GM23338 (cell line): ENCODE results near the gene SHKBP1. TPM values are rescaled to one million over a fixed set of nuclear protein-coding genes. Genes with fewer than 3 reads are reported as not detected.

Experiments used
- ATAC-seq: fragments of 200-7000 bp; cut with Tn5 transposase; 3 replicates; pipeline ENCODE4 v1.9.1; 2020
- DNase-seq: peaks from one replicate; pipeline ENCODE4 v3.0.0-alpha.2; 2015; ENCODE audit warnings: low spot score
- H2AFZ ChIP-seq: fragments of 200-600 bp; sonication (generic); 2 replicates; pipeline ENCODE4 v1.8.0; 2016; ENCODE audit warnings: antibody characterized with exemption, mild to moderate bottlenecking, moderate library complexity
- H3F3A ChIP-seq: fragments of 200-600 bp; sonication (generic); replicated peaks from 2 replicates; pipeline ENCODE4 v1.8.0; 2017; ENCODE audit warnings: antibody characterized with exemption, mixed run types, low read depth
- H3K27ac ChIP-seq: fragments of 200-600 bp; sonication (generic); 2 replicates; pipeline ENCODE4 v1.6.1; 2016; ENCODE audit warnings: low read depth
- H3K27me3 ChIP-seq: fragments of 200-600 bp; sonication (generic); 2 replicates; pipeline ENCODE4 v1.8.0; 2016; ENCODE audit warnings: mild to moderate bottlenecking, mixed run types, moderate library complexity; ENCODE audit not compliant: insufficient read depth
- H3K36me3 ChIP-seq: fragments of 200-600 bp; sonication (generic); 2 replicates; pipeline ENCODE4 v1.8.0; 2016; ENCODE audit warnings: mild to moderate bottlenecking; ENCODE audit not compliant: insufficient read depth
- H3K4me1 ChIP-seq: fragments of 200-600 bp; sonication (generic); 2 replicates; pipeline ENCODE4 v1.8.0; 2016; ENCODE audit warnings: mild to moderate bottlenecking, moderate library complexity; ENCODE audit not compliant: insufficient read depth
- H3K4me2 ChIP-seq: fragments of 200-600 bp; sonication (generic); 2 replicates; pipeline ENCODE4 v1.7.1; 2017; ENCODE audit warnings: mixed run types
- H3K4me3 ChIP-seq: fragments of 200-600 bp; sonication (generic); 2 replicates; pipeline ENCODE4 v1.6.1; 2016; ENCODE audit warnings: mixed run types
- H3K79me2 ChIP-seq: fragments of 200-600 bp; sonication (generic); replicated peaks from 2 replicates; pipeline ENCODE4 v1.8.0; 2017; ENCODE audit warnings: mild to moderate bottlenecking; ENCODE audit not compliant: insufficient read depth
- H3K9me2 ChIP-seq: fragments of 200-600 bp; sonication (generic); 2 replicates; pipeline ENCODE4 v1.8.0; 2017; ENCODE audit not compliant: insufficient read depth
- H4K20me1 ChIP-seq: fragments of 200-600 bp; sonication (generic); replicated peaks from 2 replicates; pipeline ENCODE4 v1.8.0; 2017; ENCODE audit warnings: mild to moderate bottlenecking; ENCODE audit not compliant: insufficient read depth
- H3K27ac Mint-ChIP-seq: 2 replicates; pipeline ENCODE4 v1.8.0; 2020; ENCODE audit warnings: inconsistent platforms, mild to moderate bottlenecking, moderate library complexity, mixed read lengths
- H3K27me3 Mint-ChIP-seq: 3 replicates; pipeline ENCODE4 v1.8.0; 2022; ENCODE audit warnings: low read depth, mild to moderate bottlenecking, moderate library complexity, mixed read lengths, inconsistent platforms; ENCODE audit not compliant: insufficient read depth, poor library complexity
- H3K36me3 Mint-ChIP-seq: 3 replicates; pipeline ENCODE4 v1.8.0; 2021; ENCODE audit warnings: low read depth, mild to moderate bottlenecking, inconsistent platforms, moderate library complexity, mixed read lengths
- H3K4me1 Mint-ChIP-seq: 3 replicates; pipeline ENCODE4 v1.8.0; 2020; ENCODE audit warnings: mild to moderate bottlenecking, inconsistent platforms, mixed read lengths
- H3K4me3 Mint-ChIP-seq: 3 replicates; pipeline ENCODE4 v1.8.0; 2021; ENCODE audit warnings: moderate library complexity, mild to moderate bottlenecking, inconsistent platforms, mixed read lengths
- H3K9me3 Mint-ChIP-seq: 3 replicates; pipeline ENCODE4 v1.8.0; 2020; ENCODE audit warnings: moderate library complexity, mild to moderate bottlenecking, inconsistent platforms, mixed read lengths
- CREB1 ChIP-seq: fragments of 250-450 bp; sonication (Bioruptor Pico); IDR thresholded peaks from 2 replicates; pipeline ENCODE4 v1.5.0; 2020; ENCODE audit warnings: low read depth, mild to moderate bottlenecking, moderate library complexity
- JUNB ChIP-seq: IDR thresholded peaks from one replicate; pipeline ENCODE4 v1.6.1; 2016; ENCODE audit warnings: antibody characterized with exemption; ENCODE audit not compliant: unreplicated experiment
- NANOG ChIP-seq: IDR thresholded peaks from 2 replicates; pipeline ENCODE4 v1.6.1; 2016; ENCODE audit warnings: antibody characterized with exemption, borderline replicate concordance
- STAT1 ChIP-seq: IDR thresholded peaks from one replicate; pipeline ENCODE4 v1.6.1; 2016; ENCODE audit warnings: antibody characterized with exemption; ENCODE audit not compliant: unreplicated experiment
- ZNF114 ChIP-seq: fragments of 250-450 bp; sonication (Bioruptor Pico); IDR thresholded peaks from 2 replicates; pipeline ENCODE4 v1.5.0; 2020; ENCODE audit warnings: mild to moderate bottlenecking, moderate library complexity
- polyA plus RNA-seq: library from polyadenylated mRNA; unstranded; fragments of >200 nt; fragmentation: Nextera tagmentation; extraction: Ambion mirVana; gene quantifications from 2 replicates; pipeline ENCODE4 v1.2.1, GENCODE V29; 2016
- total RNA-seq: library from RNA; depleted of rRNA; stranded (reverse); fragments of >200 nt; shearing (Covaris generic); gene quantifications from 2 replicates; pipeline ENCODE4 v1.2.3, GENCODE V29; 2014
- TF ChIP-seq, protein P1 (sequence below): IDR thresholded peaks from one replicate; pipeline ENCODE4 v1.6.1; 2018; ENCODE audit warnings: antibody characterized with exemption; ENCODE audit not compliant: unreplicated experiment
- TF ChIP-seq, protein P2 (sequence below): fragments of 250-450 bp; sonication (Bioruptor Pico); IDR thresholded peaks from 2 replicates; pipeline ENCODE4 v1.5.0; 2020; ENCODE audit warnings: mild to moderate bottlenecking, moderate library complexity

The SHKBP1 gene
- total and polyA plus RNA-seq, 2 experiments from 2014 or later = 63.2 to 69.8 TPM

DNA sequence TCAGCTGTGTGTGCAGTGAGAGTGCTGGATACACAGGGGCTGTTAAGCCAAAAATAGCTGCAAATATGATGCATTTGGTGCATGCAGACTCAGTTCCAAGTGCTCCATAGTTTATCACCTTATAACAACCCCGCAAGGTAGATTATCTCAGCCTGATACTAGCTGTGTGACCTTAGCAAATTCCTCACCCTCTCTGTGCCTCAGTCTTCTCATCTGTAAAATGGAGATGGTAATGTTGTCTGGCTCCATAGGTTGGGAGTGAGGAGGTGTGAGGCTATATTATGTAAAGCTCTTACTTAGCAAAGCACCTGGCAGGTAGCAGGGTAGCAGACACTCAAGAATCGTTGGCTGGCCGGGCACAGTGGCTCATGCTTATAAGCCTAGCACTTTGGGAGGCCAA, 23.8 kb upstream of the SHKBP1 start:
- DNase-seq (no peak), ATAC-seq (no peak)
- Histone ChIP-seq H2AFZ (no peak overlapping the region), H3K79me2 (no peaks in the 10 kb centered on the region), H3K27me3 (peaks cover 64% of the 10 kb centered on the region), H3K4me2 (no peak overlapping the region), H3K36me3 (no peaks in the 10 kb centered on the region), H3K4me1 (peaks cover 5% of the 10 kb centered on the region; the same call in 1 of the 2 replicates), H4K20me1 (no peaks in the 10 kb centered on the region), H3K9me2 (no peaks in the 10 kb centered on the region), H3K27ac (no peak overlapping the region), H3F3A (peaks cover 16% of the 10 kb centered on the region), H3K4me3 (no peak overlapping the region)
- H3K9me3 Mint-ChIP-seq = no peaks in the 10 kb centered on the region; the same call in 2 of the 3 replicates
- H3K36me3 Mint-ChIP-seq = no peaks in the 10 kb centered on the region; the same call in 2 of the 3 replicates
- H3K4me1 Mint-ChIP-seq = peaks cover 12% of the 10 kb centered on the region
- H3K27me3 Mint-ChIP-seq = peaks cover 56% of the 10 kb centered on the region
- TF ChIP-seq JUNB = no peak
- TF ChIP-seq NANOG = no peak
- no peak for TF ChIP-seq CREB1 (CRISPR knock-in tag)
- TF ChIP-seq, protein P1, sequence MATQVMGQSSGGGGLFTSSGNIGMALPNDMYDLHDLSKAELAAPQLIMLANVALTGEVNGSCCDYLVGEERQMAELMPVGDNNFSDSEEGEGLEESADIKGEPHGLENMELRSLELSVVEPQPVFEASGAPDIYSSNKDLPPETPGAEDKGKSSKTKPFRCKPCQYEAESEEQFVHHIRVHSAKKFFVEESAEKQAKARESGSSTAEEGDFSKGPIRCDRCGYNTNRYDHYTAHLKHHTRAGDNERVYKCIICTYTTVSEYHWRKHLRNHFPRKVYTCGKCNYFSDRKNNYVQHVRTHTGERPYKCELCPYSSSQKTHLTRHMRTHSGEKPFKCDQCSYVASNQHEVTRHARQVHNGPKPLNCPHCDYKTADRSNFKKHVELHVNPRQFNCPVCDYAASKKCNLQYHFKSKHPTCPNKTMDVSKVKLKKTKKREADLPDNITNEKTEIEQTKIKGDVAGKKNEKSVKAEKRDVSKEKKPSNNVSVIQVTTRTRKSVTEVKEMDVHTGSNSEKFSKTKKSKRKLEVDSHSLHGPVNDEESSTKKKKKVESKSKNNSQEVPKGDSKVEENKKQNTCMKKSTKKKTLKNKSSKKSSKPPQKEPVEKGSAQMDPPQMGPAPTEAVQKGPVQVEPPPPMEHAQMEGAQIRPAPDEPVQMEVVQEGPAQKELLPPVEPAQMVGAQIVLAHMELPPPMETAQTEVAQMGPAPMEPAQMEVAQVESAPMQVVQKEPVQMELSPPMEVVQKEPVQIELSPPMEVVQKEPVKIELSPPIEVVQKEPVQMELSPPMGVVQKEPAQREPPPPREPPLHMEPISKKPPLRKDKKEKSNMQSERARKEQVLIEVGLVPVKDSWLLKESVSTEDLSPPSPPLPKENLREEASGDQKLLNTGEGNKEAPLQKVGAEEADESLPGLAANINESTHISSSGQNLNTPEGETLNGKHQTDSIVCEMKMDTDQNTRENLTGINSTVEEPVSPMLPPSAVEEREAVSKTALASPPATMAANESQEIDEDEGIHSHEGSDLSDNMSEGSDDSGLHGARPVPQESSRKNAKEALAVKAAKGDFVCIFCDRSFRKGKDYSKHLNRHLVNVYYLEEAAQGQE = no peak
- no peak for TF ChIP-seq STAT1
- TF ChIP-seq, protein P2, sequence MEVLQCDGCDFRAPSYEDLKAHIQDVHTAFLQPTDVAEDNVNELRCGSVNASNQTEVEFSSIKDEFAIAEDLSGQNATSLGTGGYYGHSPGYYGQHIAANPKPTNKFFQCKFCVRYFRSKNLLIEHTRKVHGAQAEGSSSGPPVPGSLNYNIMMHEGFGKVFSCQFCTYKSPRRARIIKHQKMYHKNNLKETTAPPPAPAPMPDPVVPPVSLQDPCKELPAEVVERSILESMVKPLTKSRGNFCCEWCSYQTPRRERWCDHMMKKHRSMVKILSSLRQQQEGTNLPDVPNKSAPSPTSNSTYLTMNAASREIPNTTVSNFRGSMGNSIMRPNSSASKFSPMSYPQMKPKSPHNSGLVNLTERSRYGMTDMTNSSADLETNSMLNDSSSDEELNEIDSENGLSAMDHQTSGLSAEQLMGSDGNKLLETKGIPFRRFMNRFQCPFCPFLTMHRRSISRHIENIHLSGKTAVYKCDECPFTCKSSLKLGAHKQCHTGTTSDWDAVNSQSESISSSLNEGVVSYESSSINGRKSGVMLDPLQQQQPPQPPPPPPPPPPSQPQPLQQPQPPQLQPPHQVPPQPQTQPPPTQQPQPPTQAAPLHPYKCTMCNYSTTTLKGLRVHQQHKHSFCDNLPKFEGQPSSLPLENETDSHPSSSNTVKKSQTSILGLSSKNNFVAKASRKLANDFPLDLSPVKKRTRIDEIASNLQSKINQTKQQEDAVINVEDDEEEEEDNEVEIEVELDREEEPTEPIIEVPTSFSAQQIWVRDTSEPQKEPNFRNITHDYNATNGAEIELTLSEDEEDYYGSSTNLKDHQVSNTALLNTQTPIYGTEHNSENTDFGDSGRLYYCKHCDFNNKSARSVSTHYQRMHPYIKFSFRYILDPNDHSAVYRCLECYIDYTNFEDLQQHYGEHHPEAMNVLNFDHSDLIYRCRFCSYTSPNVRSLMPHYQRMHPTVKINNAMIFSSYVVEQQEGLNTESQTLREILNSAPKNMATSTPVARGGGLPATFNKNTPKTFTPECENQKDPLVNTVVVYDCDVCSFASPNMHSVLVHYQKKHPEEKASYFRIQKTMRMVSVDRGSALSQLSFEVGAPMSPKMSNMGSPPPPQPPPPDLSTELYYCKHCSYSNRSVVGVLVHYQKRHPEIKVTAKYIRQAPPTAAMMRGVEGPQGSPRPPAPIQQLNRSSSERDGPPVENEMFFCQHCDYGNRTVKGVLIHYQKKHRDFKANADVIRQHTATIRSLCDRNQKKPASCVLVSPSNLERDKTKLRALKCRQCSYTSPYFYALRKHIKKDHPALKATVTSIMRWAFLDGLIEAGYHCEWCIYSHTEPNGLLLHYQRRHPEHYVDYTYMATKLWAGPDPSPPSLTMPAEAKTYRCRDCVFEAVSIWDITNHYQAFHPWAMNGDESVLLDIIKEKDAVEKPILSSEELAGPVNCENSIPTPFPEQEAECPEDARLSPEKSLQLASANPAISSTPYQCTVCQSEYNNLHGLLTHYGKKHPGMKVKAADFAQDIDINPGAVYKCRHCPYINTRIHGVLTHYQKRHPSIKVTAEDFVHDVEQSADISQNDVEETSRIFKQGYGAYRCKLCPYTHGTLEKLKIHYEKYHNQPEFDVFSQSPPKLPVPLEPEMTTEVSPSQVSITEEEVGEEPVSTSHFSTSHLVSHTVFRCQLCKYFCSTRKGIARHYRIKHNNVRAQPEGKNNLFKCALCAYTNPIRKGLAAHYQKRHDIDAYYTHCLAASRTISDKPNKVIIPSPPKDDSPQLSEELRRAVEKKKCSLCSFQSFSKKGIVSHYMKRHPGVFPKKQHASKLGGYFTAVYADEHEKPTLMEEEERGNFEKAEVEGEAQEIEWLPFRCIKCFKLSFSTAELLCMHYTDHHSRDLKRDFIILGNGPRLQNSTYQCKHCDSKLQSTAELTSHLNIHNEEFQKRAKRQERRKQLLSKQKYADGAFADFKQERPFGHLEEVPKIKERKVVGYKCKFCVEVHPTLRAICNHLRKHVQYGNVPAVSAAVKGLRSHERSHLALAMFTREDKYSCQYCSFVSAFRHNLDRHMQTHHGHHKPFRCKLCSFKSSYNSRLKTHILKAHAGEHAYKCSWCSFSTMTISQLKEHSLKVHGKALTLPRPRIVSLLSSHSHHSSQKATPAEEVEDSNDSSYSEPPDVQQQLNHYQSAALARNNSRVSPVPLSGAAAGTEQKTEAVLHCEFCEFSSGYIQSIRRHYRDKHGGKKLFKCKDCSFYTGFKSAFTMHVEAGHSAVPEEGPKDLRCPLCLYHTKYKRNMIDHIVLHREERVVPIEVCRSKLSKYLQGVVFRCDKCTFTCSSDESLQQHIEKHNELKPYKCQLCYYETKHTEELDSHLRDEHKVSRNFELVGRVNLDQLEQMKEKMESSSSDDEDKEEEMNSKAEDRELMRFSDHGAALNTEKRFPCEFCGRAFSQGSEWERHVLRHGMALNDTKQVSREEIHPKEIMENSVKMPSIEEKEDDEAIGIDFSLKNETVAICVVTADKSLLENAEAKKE (CRISPR knock-in tag) = no peak
- TF ChIP-seq ZNF114 (CRISPR knock-in tag) = no peak
- H3K27ac Mint-ChIP-seq = no peak overlapping the region
- no peak overlapping the region for H3K4me3 Mint-ChIP-seq
